Peyer's patch (tissue), 4 donors: ENCODE data around the gene NUBP1.
"Not testable (repeated sequence)": the region's sequence is repeated elsewhere in the genome, so short reads cannot be mapped to it uniquely, and the experiment has no call there.

Experiments used
- POLR2A ChIP-seq, 2 donors: fragments of 450-650 bp; IDR thresholded peaks; one replicate each; pipeline ENCODE4 v1.5.1; 2017; ENCODE audit warnings: antibody characterized with exemption in 2 of 2, mild to moderate bottlenecking in 2 of 2, moderate library complexity in 2 of 2
- TF ChIP-seq, protein P1 (sequence below), 6 experiments: fragments of 450-650 bp in 4 of 6; fragments of 200-600 bp in 2 of 6; sonication (generic) in 1 of 6; IDR thresholded peaks; one replicate each; pipeline ENCODE4 v1.5.1; 2017 to 2019; ENCODE audit warnings: antibody characterized with exemption in 6 of 6, mild to moderate bottlenecking in 3 of 6, moderate library complexity in 1 of 6

DNA sequence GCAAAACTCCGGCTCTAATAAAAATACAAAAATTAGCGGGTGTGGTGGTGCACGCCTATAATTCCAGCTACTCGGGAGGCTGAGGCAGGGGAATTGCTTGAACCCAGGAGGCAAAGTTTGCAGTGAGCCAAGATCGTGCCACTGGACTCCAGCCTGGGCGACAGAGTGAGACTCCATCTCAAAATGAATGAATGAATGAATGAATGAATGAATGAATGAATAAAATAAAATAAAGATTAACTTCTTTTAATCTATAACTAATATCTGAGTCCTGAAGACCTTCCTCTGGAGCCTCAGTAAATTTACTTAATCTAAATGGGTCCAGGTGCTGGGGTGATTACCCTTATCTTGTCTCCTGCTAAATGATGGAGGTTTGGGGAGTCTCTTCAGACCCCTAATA is 36.3 kb downstream of the NUBP1 start:
- TF ChIP-seq, protein P1, sequence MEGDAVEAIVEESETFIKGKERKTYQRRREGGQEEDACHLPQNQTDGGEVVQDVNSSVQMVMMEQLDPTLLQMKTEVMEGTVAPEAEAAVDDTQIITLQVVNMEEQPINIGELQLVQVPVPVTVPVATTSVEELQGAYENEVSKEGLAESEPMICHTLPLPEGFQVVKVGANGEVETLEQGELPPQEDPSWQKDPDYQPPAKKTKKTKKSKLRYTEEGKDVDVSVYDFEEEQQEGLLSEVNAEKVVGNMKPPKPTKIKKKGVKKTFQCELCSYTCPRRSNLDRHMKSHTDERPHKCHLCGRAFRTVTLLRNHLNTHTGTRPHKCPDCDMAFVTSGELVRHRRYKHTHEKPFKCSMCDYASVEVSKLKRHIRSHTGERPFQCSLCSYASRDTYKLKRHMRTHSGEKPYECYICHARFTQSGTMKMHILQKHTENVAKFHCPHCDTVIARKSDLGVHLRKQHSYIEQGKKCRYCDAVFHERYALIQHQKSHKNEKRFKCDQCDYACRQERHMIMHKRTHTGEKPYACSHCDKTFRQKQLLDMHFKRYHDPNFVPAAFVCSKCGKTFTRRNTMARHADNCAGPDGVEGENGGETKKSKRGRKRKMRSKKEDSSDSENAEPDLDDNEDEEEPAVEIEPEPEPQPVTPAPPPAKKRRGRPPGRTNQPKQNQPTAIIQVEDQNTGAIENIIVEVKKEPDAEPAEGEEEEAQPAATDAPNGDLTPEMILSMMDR (IDR thresholded peaks at IDR 0.05): not testable (repeated sequence)
- TF ChIP-seq POLR2A (IDR thresholded peaks at IDR 0.05): not testable (repeated sequence)
